Suprapubic skin (tissue), 3 donors: Measurements from ENCODE around the gene MTMR3.

ENCODE experiments used
- POLR2AphosphoS5 ChIP-seq, 3 donors: sonication (generic); formaldehyde crosslinking; IDR thresholded peaks; one replicate each; pipeline ENCODE4 v1.6.1; 2017; ENCODE audit warnings: antibody characterized with exemption in 3 of 3
- TF ChIP-seq, protein P1 (sequence below), 2 donors: fragments of 200-600 bp in 1 of 2; fragments of 450-650 bp in 1 of 2; sonication (generic) in 1 of 2; IDR thresholded peaks; one replicate each; pipeline ENCODE4 v1.5.1; 2016 to 2019; ENCODE audit warnings: antibody characterized with exemption in 2 of 2, mild to moderate bottlenecking in 1 of 2, moderate library complexity in 1 of 2

GRCh38 chr22:29933619-29934018 is 50.6 kb downstream of the MTMR3 start:
- TF ChIP-seq, protein P1, sequence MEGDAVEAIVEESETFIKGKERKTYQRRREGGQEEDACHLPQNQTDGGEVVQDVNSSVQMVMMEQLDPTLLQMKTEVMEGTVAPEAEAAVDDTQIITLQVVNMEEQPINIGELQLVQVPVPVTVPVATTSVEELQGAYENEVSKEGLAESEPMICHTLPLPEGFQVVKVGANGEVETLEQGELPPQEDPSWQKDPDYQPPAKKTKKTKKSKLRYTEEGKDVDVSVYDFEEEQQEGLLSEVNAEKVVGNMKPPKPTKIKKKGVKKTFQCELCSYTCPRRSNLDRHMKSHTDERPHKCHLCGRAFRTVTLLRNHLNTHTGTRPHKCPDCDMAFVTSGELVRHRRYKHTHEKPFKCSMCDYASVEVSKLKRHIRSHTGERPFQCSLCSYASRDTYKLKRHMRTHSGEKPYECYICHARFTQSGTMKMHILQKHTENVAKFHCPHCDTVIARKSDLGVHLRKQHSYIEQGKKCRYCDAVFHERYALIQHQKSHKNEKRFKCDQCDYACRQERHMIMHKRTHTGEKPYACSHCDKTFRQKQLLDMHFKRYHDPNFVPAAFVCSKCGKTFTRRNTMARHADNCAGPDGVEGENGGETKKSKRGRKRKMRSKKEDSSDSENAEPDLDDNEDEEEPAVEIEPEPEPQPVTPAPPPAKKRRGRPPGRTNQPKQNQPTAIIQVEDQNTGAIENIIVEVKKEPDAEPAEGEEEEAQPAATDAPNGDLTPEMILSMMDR (IDR thresholded peaks at IDR 0.05): no peak
- TF ChIP-seq POLR2AphosphoS5 (IDR thresholded peaks at IDR 0.05): no peak
